ENCODE data around the gene GOLPH3. TPM values are rescaled to one million over a fixed set of nuclear protein-coding genes. Genes with fewer than 3 reads are reported as not detected.
"Not testable (repeated sequence)": the region's sequence is repeated elsewhere in the genome, so short reads cannot be mapped to it uniquely, and the experiment has no call there.

GOLPH3 gene
- total RNA-seq, 1 experiment from 2014 or later, result 66.2 TPM

DNA sequence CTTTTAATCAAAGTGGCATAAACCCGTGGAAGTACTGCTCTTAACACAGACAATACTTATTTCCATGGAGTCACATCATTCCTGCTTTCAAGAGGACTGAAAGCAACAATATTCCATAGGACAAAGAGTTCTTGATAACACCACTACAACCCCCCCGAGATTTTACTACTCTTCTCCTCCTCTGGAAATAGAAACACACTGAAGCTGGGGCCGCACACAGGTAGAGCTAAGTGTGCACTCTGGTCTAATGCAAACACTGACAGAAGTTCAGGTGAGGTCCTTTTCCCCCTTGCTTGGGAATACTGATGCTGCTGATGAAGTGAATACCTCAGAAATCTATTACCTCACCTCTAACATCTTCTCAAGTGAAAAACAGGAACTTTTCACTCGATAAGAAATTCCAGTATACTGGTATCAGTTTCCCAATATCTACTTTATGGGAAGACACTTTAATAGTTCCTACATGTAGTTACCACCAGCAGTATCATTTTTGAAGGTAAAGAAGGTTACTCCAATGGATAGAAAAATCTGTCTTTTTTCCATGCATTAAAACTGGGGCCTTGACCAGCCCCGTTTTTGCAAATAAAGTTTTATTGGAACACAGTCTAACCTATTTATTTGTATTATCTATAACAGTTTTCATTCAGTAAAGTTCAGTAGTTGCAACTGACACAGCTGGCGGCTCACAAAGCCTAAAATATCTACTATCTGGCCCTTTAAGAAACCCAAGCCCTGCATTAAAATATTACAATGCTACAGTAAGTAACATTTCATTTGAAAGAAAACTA is 50.0 kb downstream of the GOLPH3 start:
- H3K36me3 ChIP-seq, result peaks cover 71% of the 10 kb centered on the region
- no peaks in the 10 kb centered on the region for H3K9me3 ChIP-seq
- DNase-seq, result no peak
- no peak overlapping the region for H3K4me3 ChIP-seq
- H3K27me3 ChIP-seq, result no peaks in the 10 kb centered on the region

GRCh38 chr5:32123058-32123805 is 50.9 kb downstream of the GOLPH3 start:
- Histone ChIP-seq H3K9me3 (no peaks in the 10 kb centered on the region), H3K27me3 (no peaks in the 10 kb centered on the region), H3K4me3 (no peak overlapping the region), H3K36me3 (peaks cover 73% of the 10 kb centered on the region)
- DNase-seq, result no peak

DNA sequence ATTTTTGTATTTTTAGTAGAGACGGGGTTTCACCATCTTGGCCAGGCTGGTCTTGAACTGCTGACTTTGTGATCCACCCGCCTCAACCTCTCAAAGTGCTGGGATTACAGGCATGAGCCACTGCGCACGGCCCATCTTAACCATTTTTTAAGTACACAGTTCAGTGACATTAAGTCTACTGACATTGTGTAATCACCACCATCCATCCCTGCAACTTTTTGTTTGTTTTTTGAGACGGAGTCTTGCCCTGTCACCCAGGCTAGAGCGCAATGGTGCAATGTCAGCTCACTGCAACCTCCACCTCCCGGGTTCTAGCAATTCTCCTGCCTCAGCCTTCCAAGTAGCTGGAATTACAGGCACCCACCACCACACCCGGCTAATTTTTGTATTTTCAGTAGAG is 55.2 kb downstream of the GOLPH3 start:
- H3K27me3 ChIP-seq, H3K9me3 ChIP-seq, H3K4me3 ChIP-seq, DNase-seq: not testable (repeated sequence)
- H3K36me3 ChIP-seq, result peaks cover 50% of the 10 kb centered on the region

- Histone ChIP-seq H3K36me3 (peaks cover 51% of the 10 kb centered on the region), H3K4me3 (no peak overlapping the region), H3K9me3 (no peaks in the 10 kb centered on the region), H3K27me3 (no peaks in the 10 kb centered on the region)
- no peak for DNase-seq
Measured at GRCh38 chr5:32116574-32117313, 57.4 kb downstream of the GOLPH3 start.

- Histone ChIP-seq H3K36me3 (peaks cover 49% of the 10 kb centered on the region), H3K9me3 (no peaks in the 10 kb centered on the region), H3K27me3 (no peaks in the 10 kb centered on the region), H3K4me3 (no peak overlapping the region)
- DNase-seq, result no peak
Measured at GRCh38 chr5:32115985-32116384, 58.1 kb downstream of the GOLPH3 start.

DNA sequence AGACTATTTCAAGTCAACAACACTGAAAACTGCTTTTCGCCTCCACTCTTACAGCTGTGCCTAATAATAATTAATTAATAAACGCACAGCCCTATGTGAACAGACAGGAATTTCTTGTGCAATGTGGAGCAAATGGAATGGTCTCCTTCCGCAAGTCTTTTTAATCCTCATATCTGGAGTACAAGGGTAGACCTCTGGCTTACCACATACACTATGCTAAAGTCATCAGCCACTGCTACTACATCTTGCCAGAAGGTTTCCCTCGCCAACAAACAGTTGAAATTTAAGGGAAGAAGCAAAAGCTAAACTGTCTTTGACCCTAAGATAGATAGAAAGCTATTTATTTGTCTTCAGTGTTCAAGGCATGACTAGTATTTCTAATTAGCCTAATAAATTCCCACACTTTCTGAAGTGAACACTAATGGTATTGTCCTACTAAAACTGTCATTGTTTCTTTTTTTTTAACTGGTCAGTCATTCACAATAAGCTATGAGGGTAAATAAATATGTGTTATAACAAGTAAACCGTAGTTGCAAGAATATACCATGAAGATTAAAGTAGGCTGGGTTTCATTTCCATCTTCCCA is 63.9 kb downstream of the GOLPH3 start:
- Histone ChIP-seq H3K9me3 (no peaks in the 10 kb centered on the region), H3K27me3 (no peaks in the 10 kb centered on the region), H3K36me3 (peaks cover 52% of the 10 kb centered on the region), H3K4me3 (no peak overlapping the region)
- no peak for DNase-seq

GRCh38 chr5:32109236-32109635 is 64.9 kb downstream of the GOLPH3 start:
- Histone ChIP-seq H3K36me3 (peaks cover 57% of the 10 kb centered on the region), H3K9me3 (no peaks in the 10 kb centered on the region), H3K27me3 (no peaks in the 10 kb centered on the region), H3K4me3 (no peak overlapping the region)
- no peak for DNase-seq

DNA sequence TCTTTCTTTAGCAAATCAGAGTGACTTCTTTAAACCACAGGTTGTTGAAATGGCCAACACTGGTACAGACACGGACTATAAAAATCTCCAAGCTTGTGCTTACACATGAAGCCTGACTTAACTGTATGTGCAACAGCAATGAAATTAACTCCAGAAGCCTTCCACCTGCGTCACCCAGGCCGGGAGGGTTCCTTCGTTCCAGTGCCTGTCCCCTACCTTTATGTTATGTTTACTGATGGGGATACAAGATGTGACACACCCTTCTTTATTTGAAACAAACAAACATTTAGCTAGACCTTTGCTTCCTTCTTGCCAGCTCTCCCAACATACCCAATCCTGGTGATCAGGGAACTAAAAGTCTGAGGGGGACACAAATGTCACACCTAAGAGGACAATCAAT is 66.0 kb downstream of the GOLPH3 start:
- DNase-seq, result no peak
- no peaks in the 10 kb centered on the region for H3K27me3 ChIP-seq
- H3K9me3 ChIP-seq, result no peaks in the 10 kb centered on the region
- H3K36me3 ChIP-seq, result peaks cover 59% of the 10 kb centered on the region
- H3K4me3 ChIP-seq, result no peak overlapping the region

- DNase-seq, result no peak
- no peaks in the 10 kb centered on the region for H3K9me3 ChIP-seq
- H3K27me3 ChIP-seq, result no peaks in the 10 kb centered on the region
- peaks cover 60% of the 10 kb centered on the region for H3K36me3 ChIP-seq
- no peak overlapping the region for H3K4me3 ChIP-seq
Measured at GRCh38 chr5:32107291-32107690, 66.8 kb downstream of the GOLPH3 start.

GRCh38 chr5:32103521-32103920 is 70.6 kb downstream of the GOLPH3 start:
- no peak overlapping the region for H3K4me3 ChIP-seq
- H3K9me3 ChIP-seq, result no peaks in the 10 kb centered on the region
- peaks cover 58% of the 10 kb centered on the region for H3K36me3 ChIP-seq
- H3K27me3 ChIP-seq, result no peaks in the 10 kb centered on the region
- no peak for DNase-seq

DNA sequence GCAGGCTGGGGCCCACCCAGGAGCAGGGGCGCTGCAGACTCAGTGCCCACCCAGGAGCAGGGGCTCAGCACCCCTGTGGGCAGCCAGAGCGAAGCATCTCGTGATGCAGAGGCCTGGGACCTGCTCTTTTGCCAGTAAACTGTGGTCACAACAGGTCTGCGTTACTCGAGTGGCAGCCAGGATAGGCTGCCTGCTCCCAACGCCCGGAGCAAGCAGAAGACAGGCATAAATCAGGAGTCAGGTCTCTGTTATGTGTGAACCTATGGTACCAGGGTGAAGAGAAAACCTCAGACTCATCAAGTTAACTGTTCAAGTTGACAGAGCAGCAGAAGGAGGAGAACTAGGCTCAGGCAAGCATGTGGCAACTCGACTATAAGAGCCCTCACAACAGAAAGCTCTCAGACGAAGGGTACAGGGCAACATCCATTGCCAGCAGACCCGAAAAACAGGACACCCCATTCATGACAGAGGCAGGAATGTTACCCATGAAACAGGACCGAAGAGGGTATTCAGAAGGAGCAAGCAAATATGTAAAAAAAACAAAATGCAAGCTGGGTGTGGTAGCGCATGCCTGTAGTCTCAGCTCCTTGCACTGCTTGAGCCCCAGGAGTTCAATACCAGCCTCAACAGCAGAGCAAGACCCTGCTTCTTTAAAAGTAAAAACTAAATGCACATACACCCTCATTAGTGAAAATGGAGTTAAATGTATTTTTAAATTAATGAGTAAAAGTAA is 71.7 kb downstream of the GOLPH3 start:
- H3K36me3 ChIP-seq, result peaks cover 52% of the 10 kb centered on the region
- H3K27me3 ChIP-seq, result no peaks in the 10 kb centered on the region
- no peak for DNase-seq
- H3K9me3 ChIP-seq, result no peaks in the 10 kb centered on the region
- no peak overlapping the region for H3K4me3 ChIP-seq

DNA sequence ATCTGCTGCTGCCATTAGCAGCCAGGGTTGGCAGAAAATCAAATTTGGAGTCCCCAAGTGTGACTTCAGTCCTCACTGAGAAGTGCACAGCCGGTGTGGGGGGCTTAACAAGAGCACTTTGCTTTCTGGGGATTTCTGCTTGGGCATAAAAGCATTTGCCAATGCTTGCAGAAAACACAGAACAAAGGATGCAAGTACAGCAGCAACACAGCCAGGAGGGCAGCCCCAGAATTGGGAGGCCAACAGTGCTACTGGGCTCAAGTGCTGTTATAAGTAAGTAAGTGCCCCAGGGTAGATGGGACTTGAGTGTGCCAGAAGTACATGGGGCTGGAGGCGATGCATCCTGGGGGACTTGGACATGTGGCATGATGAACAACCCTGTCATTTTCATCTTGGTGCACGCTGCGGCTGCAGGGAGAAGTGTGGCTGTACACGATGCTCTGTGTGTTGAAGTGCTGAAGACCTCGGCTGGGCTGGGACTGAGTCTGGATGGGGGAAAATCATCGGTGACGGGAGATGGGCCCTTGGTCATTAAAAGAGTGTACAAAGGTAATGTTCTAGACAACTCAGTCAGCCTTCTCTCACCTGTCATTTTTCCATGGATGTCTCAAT is 73.3 kb downstream of the GOLPH3 start:
- no peaks in the 10 kb centered on the region for H3K9me3 ChIP-seq
- no peaks in the 10 kb centered on the region for H3K27me3 ChIP-seq
- H3K4me3 ChIP-seq, result no peak overlapping the region
- H3K36me3 ChIP-seq, result peaks cover 50% of the 10 kb centered on the region
- no peak for DNase-seq

DNA sequence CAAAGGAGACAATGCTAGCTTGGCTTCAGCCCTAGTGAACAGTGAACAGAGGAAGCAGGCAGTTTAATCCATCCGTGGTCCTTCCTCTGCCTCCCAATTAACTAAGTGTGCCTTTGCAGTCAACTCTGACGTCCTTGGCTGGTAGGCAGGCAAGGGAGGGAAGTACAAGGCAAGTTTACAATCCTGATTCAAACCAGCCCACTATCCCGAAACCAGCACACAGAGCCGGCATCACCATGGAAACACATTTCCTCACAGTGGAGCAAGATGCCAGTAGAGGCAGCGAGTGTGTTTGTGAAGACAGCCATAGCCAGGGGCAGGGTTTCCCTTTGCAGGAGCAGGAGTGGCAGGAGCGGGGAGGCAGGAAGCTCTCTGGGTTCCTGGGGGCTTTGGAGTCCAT is 73.9 kb downstream of the GOLPH3 start:
- Histone ChIP-seq H3K9me3 (no peaks in the 10 kb centered on the region), H3K4me3 (no peak overlapping the region), H3K27me3 (no peaks in the 10 kb centered on the region), H3K36me3 (peaks cover 45% of the 10 kb centered on the region)
- DNase-seq, result no peak

- H3K9me3 ChIP-seq, result no peaks in the 10 kb centered on the region
- peaks cover 41% of the 10 kb centered on the region for H3K36me3 ChIP-seq
- no peak overlapping the region for H3K4me3 ChIP-seq
- no peak for DNase-seq
- no peaks in the 10 kb centered on the region for H3K27me3 ChIP-seq
Measured at GRCh38 chr5:32099486-32100035, 74.6 kb downstream of the GOLPH3 start.

GRCh38 chr5:32098890-32099310 is 75.2 kb downstream of the GOLPH3 start:
- Histone ChIP-seq H3K36me3 (peaks cover 36% of the 10 kb centered on the region), H3K4me3 (no peak overlapping the region), H3K27me3 (no peaks in the 10 kb centered on the region), H3K9me3 (no peaks in the 10 kb centered on the region)
- DNase-seq, result no peak

GRCh38 chr5:32098291-32098690 is 75.8 kb downstream of the GOLPH3 start:
- no peak for DNase-seq
- Histone ChIP-seq H3K9me3 (no peaks in the 10 kb centered on the region), H3K27me3 (no peaks in the 10 kb centered on the region), H3K4me3 (no peak overlapping the region), H3K36me3 (peaks cover 31% of the 10 kb centered on the region)
